Peyer's patch (tissue), 4 donors: ENCODE data around the gene IGSF9B.

Source experiments
- CTCF ChIP-seq, 6 experiments: fragments of 450-650 bp in 4 of 6; fragments of 200-600 bp in 2 of 6; sonication (generic) in 1 of 6; IDR thresholded peaks; one replicate each; pipeline ENCODE4 v1.5.1; 2017 to 2019; ENCODE audit warnings: antibody characterized with exemption in 6 of 6, mild to moderate bottlenecking in 3 of 6, moderate library complexity in 1 of 6
- POLR2A ChIP-seq, 2 donors: fragments of 450-650 bp; IDR thresholded peaks; one replicate each; pipeline ENCODE4 v1.5.1; 2017; ENCODE audit warnings: antibody characterized with exemption in 2 of 2, mild to moderate bottlenecking in 2 of 2, moderate library complexity in 2 of 2

GRCh38 chr11:133917921-133918607, 38.7 kb downstream of the IGSF9B start:
- TF ChIP-seq CTCF (IDR thresholded peaks at IDR 0.05) (no peak), POLR2A (IDR thresholded peaks at IDR 0.05) (no peak)
